NCI-H82 treated with DMSO at 0.1 percent for 48 hours (cell line): ENCODE results near the gene PARP6.
A peak's percentile ranks its signal among the peaks of the same experiment; 100 is the strongest.

ENCODE experiments used
- DNase-seq: peaks from one replicate; lab custom pipeline; 2025; ENCODE audit not compliant: unreplicated experiment; lab: John Stamatoyannopoulos, UW

The PARP6 gene

DNA sequence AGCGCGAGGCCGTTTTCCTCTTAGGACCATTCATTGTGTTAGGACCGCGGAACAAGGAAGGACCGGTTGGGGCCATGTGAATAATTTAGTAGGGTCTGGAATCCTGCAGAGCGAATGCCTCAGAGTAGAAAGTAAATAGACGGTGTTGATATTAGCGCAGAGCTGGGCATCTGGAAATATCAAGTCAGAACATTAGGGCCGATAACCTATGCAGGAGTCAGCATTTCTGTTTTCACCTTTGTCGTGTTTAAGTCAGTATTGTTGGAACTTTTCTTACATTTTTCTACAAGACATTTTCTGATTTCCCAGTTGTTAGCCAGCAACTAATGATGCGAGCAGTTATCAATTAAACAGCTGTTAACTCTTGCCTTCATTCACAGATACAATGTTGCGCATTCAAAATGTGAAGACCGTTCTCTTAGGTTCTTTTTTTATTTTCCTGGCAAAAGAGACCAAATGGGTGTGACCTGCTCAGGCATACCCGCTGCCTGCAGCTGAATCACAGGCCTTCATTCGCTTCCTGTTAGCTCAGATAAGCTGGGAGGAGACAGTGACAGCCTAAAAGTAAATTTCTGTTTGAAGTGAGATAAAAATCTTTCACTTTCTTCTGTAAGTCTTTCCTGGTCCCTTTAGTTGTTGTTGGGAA, 40.4 kb downstream of the PARP6 start:
- no peak for DNase-seq

DNA sequence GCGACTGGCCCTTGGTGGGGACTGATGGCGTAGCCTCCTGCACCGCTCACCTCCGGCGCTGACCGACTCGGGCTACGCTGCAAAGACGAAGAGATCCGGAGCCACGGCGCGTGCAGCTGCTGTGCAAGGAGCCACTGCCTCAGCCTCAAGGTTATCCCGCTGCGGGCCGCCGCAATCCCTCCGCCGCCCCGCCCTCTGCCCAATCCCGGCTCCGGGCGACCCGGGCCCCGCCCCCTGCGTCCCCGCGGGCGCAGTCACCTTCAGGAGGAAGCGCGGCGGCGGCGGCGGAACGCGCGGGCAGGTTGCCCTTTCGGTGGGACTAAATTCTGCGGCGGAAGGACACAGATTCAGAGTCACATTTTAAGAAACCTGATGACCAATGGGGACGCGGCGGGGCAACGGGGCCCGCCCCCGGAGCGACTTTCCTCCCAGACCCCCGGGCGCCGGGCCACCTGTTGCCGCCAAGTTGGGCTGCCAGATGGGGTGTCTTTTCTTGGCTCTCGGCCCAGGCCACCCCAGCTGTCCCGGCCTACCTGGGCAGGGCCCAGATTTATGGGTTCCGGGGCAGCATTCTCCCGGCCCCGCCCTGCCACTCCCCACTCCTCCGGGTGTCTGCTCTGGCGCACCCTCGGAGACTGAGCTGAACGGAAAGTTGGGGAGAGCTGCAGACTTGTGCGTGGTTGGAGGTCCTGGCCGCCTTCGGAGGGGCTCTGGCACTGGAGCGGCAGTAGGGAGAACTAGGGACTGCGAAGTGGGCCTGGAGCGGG, 41.1 kb downstream of the PARP6 start, which contains the start of gene PKM:
Gene PKM (minus strand): TSS at position 125 of the 767 bp plus-strand sequence. CDS start 12,093 bp downstream, outside the sequence.
- peak; percentile 94 for DNase-seq

DNA sequence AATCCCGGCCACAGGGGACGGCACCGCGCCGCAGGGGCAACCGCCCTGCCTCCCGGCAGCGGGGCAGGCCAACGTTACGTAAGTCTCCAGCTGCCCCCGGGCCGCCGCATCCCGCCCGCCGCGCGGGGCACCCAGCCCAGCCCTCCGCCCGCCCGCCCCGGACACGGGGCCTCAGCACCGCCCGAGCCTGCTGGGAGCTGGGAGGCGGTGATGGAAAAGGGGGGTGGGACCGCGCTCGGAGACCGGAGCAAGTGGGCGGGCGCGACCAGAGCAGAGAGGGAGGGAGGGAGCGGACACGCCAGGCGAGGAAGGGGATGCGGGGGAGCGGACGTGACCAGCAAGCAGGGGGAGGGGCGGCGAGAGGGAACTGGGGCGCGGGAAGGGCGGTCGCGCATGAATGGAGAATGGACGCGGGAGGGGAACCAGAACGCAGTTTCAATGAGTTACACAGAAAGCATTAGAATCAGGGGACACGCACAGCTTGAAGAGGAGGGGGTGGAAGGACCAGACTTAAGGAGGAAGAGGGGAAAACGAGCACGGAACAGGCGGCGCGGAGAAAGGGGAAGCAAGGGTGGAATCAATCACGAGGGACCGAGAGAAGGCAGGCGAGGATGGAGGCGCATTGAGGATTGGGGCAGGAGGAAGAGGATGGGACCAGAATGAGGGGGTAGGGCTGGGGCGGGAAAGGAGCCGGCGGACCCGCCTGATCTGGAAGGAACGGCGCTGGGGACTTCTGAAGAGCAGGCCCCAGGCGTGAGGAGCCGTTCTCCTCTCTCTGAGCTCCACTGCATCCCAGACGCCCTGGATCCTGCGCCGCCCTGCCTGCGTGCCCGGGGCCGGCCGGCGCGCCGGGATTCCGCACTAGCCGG, 41.9 kb downstream of the PARP6 start:
- peak; percentile 30 for DNase-seq

DNA sequence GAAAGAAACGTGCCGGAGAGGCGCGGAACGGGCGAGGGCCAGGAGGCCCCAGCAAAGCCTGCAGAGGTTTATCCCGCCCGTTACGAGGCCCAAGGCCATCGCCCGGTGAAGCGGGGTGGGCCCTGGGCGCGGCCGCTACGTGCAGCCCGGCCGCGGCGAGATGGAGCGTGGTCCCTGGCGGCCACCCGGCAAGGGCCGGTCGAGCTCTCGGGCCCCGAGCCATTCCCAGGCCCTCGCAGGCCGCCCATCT, 42.5 kb downstream of the PARP6 start:
- DNase-seq = no peak

DNA sequence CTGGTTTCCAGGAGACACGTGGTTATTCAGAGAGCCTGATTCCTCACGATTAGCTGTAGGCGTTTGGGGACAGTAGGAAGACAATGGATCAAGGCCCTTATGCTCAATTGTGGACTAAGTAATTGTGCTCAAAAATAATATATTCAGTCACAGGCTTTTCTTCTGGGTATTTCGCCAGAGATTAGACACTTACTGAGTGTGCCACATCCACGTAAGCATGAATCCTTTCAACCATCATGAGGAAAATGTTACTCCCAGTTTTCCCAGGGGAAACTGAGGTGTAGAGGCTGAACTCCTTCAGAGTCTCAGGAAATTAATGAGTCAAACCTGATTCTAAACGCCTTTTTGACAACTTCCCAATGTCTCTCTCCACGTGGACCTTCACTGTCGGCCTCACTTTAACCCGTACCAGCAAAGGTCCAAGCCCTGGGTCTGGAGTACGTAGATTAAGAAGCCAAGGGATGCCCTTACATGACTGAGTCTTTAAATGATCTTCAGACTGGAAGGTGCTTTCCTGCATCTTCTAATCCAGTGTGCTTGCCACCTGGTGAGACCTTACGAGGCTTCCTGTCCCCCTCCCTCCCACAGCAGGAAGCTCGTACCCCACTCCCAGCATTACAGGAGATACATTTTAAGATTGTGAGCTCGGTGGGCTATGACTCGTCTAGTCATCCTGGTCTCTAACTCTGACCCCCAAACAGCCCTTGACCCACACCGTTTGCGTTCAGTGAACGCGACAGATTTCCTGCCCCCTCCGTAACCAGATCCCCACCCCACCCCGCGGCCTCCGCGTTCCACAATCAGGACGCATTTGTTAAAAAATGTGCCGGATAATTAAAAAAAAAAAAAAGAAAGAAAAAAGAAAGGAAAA, 43.0 kb downstream of the PARP6 start:
- peak; percentile 17 for DNase-seq

DNA sequence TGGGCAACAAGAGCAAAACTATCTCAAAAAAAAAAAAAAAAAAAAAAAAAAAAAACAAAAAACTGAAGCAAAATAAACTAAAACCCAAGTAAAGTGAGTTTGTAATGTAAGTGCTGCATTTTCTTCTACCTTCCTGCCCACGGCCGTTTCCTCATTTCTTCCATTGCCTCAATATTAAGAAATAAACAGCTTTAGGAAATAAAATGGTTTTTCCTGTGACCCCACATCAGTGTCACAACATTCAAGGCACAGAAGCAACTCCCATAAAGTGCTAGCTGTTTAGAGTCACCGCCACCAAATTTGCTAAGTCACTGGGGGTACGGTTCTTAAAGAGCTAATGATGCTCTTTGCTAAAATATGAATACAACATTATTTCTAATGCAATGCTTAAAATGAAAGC, 44.6 kb downstream of the PARP6 start:
- no peak for DNase-seq

DNA sequence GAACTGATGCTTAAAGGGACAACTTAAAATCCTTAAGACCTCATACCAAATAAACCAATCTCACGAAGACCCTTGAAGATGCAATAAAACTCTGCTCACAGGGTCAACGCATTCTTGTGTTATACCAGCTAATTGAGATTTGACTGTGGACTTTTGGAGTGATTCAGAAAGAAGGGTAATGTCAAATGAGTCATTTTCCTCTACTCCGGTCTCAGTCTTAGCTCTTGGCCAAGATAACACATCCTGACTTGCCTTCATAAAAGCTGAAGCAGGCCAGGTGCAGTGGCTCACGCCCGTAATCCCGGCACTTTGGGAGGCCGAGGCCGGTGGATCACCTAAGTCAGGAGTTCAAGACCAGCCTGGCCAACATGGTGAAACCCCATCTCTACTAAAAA, 45.2 kb downstream of the PARP6 start:
- DNase-seq = no peak

DNA sequence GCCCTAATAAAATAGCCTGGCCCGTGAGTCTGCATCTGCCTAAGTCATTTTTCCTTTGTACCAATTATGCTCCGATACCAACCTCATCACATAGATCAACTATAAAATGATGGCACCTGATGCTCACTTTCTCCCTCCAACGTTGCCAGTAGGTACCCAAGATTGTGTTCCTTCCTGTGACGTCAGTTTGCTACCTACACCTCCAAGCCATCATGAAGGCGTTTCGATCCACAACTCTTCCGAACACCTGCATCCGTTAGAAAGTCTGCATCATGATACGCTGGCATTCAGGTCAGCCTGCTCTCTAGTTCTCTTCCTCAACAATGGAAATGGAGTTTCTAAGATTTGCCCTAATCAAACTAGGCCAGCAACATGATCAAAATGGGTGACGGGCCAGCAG, 49.1 kb downstream of the PARP6 start:
- DNase-seq = no peak

DNA sequence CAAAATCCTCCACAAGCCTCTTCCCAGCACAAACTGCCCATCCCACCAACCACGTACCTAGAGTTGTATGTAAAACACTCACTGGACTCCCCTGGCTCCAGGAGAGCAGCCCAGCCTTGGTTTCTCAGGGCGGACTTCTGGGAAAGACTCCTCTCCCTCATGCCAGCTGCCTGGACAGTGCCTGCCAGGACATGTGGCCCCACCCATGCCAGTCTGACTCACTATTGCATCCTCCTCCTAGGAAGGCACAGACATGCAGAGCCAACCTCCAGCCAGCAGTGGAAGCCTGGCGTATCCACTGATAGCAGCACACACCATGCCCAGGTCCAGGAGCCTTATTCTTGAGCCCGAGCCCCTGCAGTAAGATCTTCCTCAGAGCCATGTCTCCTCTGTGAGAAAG, 50.0 kb downstream of the PARP6 start:
- no peak for DNase-seq

DNA sequence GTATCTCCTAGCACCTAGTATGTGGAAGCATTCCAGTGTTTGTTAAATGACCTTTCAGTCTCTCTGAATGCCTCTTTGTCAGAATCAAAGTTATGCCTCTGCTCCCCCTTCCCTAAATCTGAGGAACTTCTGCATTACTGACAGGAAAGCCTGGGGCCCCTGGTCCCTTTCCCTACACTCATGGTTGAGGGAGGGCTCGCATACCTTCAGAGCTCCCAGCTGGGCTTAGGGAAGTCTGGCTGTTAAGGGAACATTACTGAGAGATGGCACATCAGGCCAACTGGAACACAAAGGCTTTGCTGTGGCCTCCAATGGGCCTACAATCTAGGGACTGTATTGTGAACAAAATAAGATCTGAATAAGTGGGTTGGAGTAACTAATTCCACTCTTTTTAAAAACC, 51.7 kb downstream of the PARP6 start:
- DNase-seq = no peak

DNA sequence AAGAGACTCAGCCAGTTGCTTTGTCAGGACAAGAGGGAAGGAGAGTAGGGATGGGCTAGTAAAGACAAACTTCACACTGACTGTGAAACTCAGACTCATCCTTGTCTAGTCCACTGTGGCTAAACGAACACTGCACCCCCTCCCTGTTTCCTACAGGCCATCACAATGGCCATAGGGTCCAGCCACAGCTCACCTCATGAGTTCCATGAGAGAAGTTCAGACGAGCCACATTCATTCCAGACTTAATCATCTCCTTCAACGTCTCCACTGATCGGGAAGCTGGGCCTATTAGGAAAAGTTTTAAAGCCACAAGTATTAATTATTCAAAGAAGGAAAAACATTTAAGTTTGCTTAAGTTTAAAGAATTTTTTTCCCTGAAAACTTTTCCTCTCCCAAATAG, 55.1 kb downstream of the PARP6 start:
- no peak for DNase-seq

DNA sequence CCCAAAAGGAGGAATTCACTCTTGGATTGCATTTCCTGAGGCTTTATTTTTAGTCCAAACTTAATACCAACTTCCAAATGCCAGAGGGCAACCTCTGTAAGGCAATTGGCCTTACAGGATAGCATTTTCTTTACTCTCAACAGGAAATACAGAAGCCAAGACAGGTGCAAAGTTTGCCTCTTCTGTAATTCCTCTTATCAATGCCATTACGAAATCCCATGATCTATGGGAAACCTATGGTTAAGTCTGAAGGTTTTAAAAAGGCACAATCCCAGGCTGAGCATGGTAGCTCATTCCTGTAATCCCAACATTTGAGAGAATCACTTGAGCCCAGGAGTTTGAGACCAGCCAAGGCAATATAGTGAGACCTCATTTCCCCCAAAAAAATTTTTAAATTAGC, 56.3 kb downstream of the PARP6 start:
- DNase-seq = no peak

DNA sequence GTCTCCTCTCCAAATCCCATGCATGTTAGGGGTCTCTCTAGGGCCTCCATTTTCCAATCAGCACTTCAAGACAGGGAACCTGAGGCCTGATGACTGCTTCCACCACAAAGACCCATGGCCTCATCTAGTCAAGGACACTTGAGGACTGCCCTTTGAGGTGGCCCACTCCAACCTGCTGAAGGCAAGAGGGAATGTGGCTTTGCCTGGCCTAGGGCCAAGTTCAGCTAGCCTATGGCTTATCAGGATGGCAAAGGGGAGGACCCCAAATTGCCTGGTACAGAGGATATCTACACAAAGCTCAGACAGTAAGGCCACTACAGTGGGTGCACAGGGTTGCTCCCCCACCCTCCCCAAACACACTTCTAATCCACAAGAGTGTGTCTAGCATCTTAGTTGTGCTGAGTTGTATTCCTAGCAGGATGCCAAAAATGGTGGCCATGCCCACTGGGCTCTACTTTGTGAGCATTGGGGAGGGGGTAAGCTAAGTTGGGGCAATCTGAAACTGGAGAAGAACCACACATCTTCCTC, 64.7 kb downstream of the PARP6 start:
- no peak for DNase-seq

DNA sequence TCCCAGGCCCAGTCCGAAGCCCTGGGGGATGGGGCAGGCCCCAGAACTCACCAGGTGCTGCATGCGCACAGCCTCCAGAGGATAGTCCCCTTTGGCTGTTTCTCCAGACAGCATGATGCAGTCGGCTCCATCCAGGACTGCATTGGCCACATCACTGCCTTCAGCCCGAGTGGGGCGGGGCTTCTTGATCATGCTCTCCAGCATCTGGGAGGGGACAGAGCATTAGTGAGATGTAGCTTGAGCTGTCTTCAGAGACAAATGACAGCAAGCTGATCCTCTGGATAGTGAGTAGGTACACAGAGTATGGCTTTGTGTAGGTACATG, 65.7 kb downstream of the PARP6 start:
- no peak for DNase-seq

DNA sequence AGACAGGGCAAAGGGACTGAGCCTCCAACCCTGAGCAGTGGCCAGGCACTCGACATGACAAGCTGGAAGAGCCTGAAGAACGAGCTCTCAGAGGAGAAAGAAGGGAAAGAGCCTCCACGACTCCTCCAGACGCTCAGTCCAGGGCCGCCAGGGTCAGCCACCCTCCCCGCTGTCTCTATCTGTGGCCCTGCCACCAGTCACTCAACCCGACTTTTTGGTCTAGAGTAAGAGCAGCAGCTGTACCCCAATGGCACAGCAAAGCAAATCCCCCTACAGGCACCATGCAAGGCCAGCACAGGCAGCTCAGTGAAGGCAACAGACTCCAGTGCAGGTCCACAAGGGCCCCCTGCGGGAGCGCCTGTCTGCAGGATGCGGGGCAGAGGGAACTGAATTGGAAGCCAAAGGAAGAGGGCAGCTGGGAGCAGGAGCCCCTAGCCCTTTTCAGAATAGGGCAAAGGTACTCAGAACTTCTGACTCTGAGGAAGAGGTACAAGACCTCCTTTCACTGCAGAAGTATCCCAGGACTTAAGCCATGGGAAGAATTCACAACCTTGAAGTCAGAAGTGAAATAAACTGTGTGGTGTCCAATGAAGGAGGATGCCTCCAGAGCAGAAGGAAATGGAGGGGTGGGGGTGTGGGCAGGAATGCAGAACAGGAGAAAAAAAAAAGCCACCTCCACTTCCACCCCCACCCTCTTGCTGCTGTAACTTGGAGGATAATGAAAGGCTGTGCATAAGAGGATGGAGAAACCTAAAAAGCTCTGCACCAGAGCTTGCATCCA, 66.3 kb downstream of the PARP6 start:
- no peak for DNase-seq

DNA sequence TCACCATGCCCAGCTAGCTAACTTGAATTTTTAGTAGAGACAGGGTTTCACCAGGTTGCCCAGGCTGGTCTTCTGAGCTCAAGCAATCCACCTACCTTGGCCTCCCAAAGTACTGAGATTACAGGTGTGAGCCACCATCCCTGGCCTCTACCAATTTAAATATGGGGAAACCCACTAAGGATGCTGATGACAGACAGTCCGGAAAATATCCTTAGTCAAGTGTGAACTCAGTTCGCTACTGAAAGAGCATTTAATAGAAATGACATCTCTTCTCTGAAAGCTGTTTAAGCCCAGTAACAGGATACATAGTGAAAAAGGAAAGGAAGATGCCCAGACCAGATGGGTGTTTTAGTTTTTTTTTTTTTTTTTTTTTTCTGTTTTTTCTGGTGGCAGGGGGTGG, 67.1 kb downstream of the PARP6 start:
- no peak for DNase-seq

DNA sequence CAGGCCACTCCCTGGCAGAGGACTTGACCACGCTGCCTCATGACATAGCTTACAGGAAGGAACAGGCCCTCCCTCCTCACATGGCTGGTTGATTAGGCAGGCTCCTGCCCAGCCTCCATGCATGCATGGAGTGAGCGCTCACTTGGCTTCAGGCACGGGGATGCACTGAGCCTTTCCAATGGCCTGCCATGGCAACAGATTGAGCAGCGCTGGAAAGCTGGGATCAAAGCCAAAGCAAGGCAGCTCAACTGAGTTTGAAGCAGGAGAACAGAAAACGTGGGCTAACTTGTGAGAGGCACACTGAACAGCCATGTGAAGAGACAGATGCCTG, 68.9 kb downstream of the PARP6 start:
- no peak for DNase-seq

DNA sequence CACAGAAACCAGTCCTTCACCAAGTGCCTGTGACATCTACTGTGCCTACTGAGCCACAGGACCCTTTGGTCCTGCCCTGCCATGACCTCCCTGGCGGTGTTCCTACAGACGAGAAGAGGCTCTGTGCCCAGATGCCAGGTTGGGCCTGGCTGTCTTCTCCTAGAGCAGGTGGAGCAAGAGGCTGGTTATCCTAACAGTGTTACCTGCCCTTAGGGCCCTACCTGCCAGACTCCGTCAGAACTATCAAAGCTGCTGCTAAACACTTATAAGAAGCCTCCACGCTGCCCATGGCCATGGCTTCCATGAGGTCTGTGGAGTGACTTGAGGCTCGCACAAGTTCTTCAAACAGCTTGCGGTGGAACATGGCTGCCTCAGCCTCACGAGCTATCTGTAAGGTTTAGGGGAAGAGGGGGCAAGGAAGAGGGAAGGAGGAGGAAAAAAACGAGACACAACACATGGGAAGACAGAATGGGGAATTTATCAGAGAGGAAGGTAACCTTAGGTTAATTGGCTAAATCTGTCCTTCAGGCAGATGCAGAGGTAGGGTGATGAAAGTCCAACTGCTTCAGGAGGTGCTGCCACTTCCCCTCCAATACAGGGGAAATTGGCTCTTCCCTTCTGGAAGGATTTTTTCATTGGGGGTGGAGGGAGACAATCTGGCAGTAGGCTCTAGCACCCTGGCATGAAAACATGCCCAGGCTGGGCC, 69.4 kb downstream of the PARP6 start:
- DNase-seq = no peak

DNA sequence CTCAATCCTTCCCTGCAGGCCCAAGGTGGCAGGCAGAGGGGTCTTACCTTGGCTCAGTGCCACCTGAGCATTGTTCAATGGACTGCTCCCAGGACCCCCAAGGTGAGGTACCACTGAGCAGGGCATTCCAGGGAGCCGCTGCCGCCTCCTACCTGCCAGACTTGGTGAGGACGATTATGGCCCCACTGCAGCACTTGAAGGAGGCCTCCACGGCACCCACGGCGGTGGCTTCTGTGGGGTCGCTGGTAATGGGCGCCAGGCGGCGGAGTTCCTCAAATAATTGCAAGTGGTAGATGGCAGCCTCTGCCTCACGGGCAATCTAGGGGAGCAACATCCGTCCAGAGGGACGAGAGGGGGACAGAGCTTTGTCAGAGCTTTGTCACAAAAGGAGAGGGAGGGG, 70.1 kb downstream of the PARP6 start:
- no peak for DNase-seq

DNA sequence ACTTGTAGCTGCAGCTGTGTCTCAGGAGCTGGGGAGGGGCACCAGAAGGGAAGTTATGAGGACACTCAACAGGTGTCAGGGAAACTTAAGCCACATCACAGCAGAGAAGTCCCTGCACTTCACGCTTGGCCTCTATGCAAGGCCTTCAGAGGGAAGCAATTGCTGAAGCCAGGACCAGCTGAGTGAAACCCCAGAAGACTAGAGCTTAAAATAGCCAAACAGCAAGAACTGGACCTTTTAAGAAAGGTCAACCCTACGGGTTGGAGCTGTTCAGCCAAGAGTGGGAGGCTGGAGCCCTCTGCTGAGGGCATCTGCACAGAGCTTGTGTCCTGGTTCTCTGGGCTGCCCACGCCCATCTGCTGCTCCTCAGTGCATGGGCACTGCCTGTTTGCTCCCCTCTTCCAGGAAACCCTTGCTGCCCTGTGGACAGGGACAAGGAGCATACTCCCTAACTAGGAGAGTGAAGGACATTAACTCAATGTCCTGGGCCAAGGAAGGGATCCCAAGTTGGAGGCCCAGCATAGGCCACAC, 70.9 kb downstream of the PARP6 start:
- no peak for DNase-seq
